GM19043 (cell line): ENCODE measurements around the gene PCDHB1.
"Not testable (repeated sequence)": the region's sequence is repeated elsewhere in the genome, so short reads cannot be mapped to it uniquely, and the experiment has no call there.

ENCODE experiments used
- ATAC-seq: cut with Tn5 transposase; IDR thresholded peaks from one replicate; pipeline ENCODE4 v1.9.1; 2021; ENCODE audit warnings: low read depth; ENCODE audit not compliant: unreplicated experiment

The PCDHB1 gene

DNA sequence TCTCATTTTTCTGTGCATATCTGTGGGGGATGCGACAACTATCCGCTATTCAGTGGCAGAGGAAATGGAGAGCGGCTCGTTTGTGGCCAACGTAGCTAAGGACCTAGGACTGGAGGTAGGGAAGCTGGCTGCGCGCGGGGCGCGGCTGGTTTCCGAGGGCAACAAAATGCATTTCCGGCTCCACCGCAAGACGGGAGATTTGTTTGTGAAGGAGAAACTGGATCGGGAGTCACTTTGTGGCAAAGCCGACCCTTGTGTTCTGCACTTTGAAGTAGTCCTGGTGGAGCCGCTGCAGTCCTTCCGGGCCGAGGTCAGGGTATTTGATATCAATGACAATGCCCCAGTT is 320 bp downstream of the PCDHB1 start:
- no peak for ATAC-seq

DNA sequence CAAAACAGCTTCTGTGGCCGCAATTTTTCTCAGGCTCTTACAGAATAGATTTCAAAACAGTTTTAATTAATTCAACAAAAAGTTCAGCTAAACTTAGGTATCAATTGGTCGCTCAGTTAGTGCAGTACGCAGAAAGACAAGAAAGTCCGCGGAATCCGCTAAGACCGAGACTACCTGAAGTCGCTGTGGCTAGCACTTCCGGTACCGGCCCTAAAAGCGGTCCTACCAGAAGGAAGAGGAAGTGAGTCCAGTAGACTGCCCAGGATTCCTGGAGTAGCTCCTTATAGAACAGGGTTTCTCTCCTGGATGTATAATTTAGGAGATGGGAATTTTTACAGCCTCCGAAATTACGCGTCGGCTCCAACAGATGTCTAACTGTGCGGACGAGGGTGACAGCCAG is 26.7 kb downstream of the PCDHB1 start:
- no peak for ATAC-seq

DNA sequence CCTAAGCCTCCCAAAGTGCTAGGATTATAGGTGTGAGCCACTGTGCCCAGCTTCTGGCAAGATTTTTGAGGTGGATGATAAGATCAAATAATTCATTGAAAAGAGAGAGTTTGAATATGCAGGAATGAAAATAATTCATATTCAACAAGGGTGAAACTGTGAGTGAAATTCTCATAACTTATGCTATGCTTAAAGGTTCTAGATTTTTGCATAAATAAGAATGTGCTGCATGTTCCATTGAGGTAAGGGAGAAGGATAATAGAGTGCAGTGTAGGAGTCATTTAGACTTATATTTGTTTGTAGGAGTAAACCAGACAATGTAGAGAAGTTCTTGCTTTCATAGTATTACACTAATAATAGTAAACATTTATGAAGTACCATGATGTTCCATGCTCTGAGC is 31.1 kb downstream of the PCDHB1 start:
- no peak for ATAC-seq

GRCh38 chr5:141084487-141084989 is 33.4 kb downstream of the PCDHB1 start:
- no peak for ATAC-seq

DNA sequence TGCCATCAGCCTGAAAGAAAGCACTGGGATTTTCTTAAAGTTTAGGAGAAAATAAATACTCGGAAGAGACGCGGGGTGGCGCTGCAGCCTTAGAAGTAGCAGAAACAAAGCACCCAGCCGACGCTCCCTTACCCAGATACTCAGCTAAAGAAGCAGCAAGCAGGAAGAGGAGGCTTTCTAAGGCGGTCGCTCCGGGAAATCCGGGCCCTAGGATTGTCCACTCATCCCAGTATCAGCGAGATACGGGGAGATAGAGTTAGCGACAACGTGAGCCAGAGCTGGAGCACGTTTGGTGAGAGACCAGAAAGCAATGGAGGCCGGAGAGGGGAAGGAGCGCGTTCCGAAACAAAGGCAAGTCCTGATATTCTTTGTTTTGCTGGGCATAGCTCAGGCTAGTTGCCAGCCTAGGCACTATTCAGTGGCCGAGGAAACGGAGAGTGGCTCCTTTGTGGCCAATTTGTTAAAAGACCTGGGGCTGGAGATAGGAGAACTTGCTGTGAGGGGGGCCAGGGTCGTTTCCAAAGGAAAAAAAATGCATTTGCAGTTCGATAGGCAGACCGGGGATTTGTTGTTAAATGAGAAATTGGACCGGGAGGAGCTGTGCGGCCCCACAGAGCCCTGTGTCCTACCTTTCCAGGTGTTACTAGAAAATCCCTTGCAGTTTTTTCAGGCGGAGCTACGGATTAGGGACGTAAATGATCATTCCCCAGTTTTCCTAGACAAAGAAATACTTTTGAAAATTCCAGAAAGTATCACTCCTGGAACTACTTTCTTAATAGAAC is 43.5 kb downstream of the PCDHB1 start, which contains the start of gene PCDHB2:
Gene PCDHB2, plus strand, starts transcription at position 135 of the 782 bp plus-strand sequence. Its CDS starts 176 bp downstream, at position 311.
- no peak for ATAC-seq

DNA sequence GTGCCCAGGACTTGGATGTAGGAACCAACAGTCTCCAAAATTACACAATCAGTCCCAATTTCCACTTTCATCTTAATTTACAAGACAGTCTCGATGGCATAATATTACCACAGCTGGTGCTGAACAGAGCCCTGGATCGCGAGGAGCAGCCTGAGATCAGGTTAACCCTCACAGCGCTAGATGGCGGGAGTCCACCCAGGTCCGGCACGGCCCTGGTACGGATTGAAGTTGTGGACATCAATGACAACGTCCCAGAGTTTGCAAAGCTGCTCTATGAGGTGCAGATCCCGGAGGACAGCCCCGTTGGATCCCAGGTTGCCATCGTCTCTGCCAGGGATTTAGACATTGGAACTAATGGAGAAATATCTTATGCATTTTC is 44.1 kb downstream of the PCDHB1 start:
- no peak for ATAC-seq

GRCh38 chr5:141096181-141096580 is 45.0 kb downstream of the PCDHB1 start:
- ATAC-seq, result not testable (repeated sequence)

- ATAC-seq, result not testable (repeated sequence)
Measured at GRCh38 chr5:141096586-141096985, 45.4 kb downstream of the PCDHB1 start.

DNA sequence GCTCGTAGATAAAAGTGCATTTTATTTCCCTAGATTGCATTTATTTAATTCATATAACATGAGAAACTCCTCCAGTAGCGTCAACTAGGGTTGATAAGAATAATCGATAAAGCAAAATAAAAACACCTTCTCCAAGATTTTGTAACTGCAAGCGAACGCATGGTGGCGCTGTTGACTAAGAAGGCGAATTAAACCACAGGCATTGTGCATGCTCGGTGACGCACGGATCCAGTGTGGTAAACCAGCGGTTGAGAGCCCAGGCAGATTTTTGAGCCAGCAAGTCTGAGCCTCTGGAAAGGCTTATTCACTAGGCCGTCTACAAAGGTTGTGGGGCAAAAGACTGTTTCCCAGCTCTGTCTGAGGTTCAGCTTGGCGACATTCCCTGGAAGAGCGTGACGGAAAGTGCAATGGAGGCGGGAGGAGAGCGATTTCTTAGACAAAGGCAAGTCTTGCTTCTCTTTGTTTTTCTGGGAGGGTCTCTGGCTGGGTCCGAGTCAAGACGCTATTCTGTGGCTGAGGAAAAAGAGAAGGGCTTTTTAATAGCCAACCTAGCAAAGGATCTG is 49.1 kb downstream of the PCDHB1 start, which contains the start of gene PCDHB3:
Gene PCDHB3, plus strand, starts transcription at position 231 of the 563 bp plus-strand sequence. Its CDS starts 177 bp downstream, at position 408.
- ATAC-seq, result no peak

- ATAC-seq, result no peak
Measured at GRCh38 chr5:141101059-141101458, 49.9 kb downstream of the PCDHB1 start.

- ATAC-seq, result not testable (repeated sequence)
Measured at GRCh38 chr5:141102070-141102469, 50.9 kb downstream of the PCDHB1 start.

DNA sequence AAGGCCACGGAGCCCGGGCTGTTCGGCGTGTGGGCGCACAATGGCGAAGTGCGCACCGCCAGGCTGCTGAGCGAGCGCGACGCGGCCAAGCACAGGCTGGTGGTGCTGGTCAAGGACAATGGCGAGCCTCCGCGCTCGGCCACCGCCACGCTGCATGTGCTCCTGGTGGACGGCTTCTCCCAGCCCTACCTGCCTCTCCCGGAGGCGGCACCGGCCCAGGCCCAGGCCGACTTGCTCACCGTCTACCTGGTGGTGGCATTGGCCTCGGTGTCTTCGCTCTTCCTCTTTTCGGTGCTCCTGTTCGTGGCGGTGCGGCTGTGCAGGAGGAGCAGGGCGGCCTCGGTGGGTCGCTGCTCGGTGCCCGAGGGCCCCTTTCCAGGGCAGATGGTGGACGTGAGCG is 51.3 kb downstream of the PCDHB1 start:
- ATAC-seq, result not testable (repeated sequence)

GRCh38 chr5:141105350-141105749 is 54.2 kb downstream of the PCDHB1 start:
- ATAC-seq, result no peak
